Esophagus squamous epithelium (tissue), 4 donors: ENCODE measurements around the gene GYS1.

Experiments
- POLR2A ChIP-seq, 4 donors: fragments of 450-650 bp; IDR thresholded peaks; one replicate each; pipeline ENCODE4 v1.6.1; 2017; ENCODE audit warnings: antibody characterized with exemption in 4 of 4, mild to moderate bottlenecking in 4 of 4, moderate library complexity in 3 of 4
- TF ChIP-seq, protein P1 (sequence below), 6 experiments: fragments of 450-650 bp in 4 of 6; fragments of 200-600 bp in 2 of 6; sonication (generic) in 2 of 6; IDR thresholded peaks; one replicate each; pipeline ENCODE4 v1.5.1; 2016 to 2019; ENCODE audit warnings: antibody characterized with exemption in 6 of 6, mild to moderate bottlenecking in 4 of 6, moderate library complexity in 4 of 6

DNA sequence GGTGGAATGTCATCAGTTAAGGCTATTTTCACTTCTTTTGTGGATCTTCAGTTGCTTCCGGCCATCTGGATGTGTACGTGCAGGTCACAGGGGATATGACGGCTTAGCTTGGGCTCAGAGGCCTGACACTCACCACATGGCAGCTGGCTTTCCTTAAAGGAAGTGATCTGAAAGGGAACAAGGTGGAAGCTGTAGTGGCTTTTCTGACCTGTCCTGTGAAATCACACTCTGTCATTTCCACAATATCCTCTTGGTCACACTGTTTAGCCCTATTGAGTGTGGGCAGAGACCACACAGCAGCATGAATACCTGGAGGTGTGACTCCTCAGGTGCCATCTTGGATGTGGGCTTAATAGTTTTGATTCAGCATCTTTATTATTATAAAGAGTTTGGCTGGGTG, 43.0 kb downstream of the GYS1 start:
- TF ChIP-seq, protein P1, sequence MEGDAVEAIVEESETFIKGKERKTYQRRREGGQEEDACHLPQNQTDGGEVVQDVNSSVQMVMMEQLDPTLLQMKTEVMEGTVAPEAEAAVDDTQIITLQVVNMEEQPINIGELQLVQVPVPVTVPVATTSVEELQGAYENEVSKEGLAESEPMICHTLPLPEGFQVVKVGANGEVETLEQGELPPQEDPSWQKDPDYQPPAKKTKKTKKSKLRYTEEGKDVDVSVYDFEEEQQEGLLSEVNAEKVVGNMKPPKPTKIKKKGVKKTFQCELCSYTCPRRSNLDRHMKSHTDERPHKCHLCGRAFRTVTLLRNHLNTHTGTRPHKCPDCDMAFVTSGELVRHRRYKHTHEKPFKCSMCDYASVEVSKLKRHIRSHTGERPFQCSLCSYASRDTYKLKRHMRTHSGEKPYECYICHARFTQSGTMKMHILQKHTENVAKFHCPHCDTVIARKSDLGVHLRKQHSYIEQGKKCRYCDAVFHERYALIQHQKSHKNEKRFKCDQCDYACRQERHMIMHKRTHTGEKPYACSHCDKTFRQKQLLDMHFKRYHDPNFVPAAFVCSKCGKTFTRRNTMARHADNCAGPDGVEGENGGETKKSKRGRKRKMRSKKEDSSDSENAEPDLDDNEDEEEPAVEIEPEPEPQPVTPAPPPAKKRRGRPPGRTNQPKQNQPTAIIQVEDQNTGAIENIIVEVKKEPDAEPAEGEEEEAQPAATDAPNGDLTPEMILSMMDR (IDR thresholded peaks at IDR 0.05): no peak
- no peak for TF ChIP-seq POLR2A (IDR thresholded peaks at IDR 0.05)
